ENCODE measurements around the gene PRR5L. TPM values are rescaled to one million over a fixed set of nuclear protein-coding genes. Genes with fewer than 3 reads are reported as not detected.

Gene PRR5L
- total and polyA plus RNA-seq, 2 experiments from 2014 or later, result 3.1 to 8.9 TPM

DNA sequence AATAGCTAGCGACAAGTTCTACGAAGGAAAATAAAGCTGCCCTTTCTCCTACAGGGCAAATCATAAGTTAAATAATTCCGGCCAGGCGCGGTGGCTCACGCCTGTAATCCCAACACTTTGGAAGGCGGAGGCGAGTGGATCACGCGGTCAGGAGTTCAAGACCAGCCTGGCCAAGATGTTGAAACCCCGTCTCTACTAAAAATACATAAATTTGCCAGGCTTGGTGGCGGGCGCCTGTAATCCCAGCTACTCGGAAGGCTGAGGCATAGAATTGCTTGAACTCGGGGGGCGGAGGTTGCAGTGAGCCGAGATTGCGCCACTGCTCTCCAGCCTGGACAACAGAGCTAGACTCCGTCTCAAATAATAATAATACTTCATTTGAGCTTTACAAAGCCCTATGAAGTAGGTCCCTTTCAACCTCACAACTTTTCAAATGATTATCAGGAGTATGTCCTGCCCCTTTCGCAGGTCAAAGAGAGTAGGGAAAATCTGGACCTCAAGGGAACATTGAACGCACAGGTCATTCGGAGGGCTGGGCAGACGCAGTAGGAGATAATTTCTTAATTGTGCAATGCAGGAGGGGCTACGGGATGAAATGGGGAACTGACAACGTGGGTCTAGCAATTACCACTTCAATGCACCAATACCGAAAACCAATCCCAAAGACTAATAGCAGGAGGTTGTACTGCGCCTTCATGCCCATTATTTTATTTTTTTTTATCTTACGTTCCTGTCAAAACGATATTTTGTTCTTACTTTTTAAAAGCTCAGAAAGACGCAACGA lies 7.5 kb upstream of the PRR5L start:
- no peak for DNase-seq (ENCODE audit: low spot score)
- no peaks in the 10 kb centered on the region for H3K36me3 ChIP-seq (ENCODE audit: insufficient read depth)
- peaks cover 17% of the 10 kb centered on the region for H3K27me3 ChIP-seq (ENCODE audit: insufficient read depth)
- H3K4me1 ChIP-seq (ENCODE audit: insufficient read depth), result no peaks in the 10 kb centered on the region
- peak overlapping the region; percentile 75 for H3K4me2 ChIP-seq
- no peak overlapping the region; the same call in 1 of the 2 replicates for H3K27ac ChIP-seq (ENCODE audit: low read depth)
- H2AFZ ChIP-seq, result peak overlapping the region; percentile 92
- H4K20me1 ChIP-seq (replicated peaks; ENCODE audit: insufficient read depth), result no peaks in the 10 kb centered on the region
- peaks cover 3% of the 10 kb centered on the region; the same call in 1 of the 2 replicates for H3K79me2 ChIP-seq (replicated peaks; ENCODE audit: insufficient read depth)
- no peak for ATAC-seq
- peak overlapping the region; percentile 93 for H3K4me3 Mint-ChIP-seq
- peaks cover 9% of the 10 kb centered on the region for H3K27me3 Mint-ChIP-seq (ENCODE audit: insufficient read depth, low read depth, poor library complexity)
- H3K9me2 ChIP-seq (ENCODE audit: insufficient read depth), result no peaks in the 10 kb centered on the region
- H3K27ac Mint-ChIP-seq, result peak overlapping the region; percentile 95
- peaks cover 5% of the 10 kb centered on the region; the same call in 2 of the 3 replicates for H3K4me1 Mint-ChIP-seq
- H3K9me3 Mint-ChIP-seq, result no peaks in the 10 kb centered on the region
- H3K36me3 Mint-ChIP-seq (ENCODE audit: low read depth), result no peaks in the 10 kb centered on the region
- no peaks in the 10 kb centered on the region for H3F3A ChIP-seq (replicated peaks; ENCODE audit: low read depth)
- TF ChIP-seq, protein P1, sequence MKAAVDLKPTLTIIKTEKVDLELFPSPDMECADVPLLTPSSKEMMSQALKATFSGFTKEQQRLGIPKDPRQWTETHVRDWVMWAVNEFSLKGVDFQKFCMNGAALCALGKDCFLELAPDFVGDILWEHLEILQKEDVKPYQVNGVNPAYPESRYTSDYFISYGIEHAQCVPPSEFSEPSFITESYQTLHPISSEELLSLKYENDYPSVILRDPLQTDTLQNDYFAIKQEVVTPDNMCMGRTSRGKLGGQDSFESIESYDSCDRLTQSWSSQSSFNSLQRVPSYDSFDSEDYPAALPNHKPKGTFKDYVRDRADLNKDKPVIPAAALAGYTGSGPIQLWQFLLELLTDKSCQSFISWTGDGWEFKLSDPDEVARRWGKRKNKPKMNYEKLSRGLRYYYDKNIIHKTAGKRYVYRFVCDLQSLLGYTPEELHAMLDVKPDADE (IDR thresholded peaks at IDR 0.05), result no peak
- TF ChIP-seq POLR2AphosphoS5 (IDR thresholded peaks at IDR 0.05; ENCODE audit: low read depth), result no peak
- TF ChIP-seq, protein P2, sequence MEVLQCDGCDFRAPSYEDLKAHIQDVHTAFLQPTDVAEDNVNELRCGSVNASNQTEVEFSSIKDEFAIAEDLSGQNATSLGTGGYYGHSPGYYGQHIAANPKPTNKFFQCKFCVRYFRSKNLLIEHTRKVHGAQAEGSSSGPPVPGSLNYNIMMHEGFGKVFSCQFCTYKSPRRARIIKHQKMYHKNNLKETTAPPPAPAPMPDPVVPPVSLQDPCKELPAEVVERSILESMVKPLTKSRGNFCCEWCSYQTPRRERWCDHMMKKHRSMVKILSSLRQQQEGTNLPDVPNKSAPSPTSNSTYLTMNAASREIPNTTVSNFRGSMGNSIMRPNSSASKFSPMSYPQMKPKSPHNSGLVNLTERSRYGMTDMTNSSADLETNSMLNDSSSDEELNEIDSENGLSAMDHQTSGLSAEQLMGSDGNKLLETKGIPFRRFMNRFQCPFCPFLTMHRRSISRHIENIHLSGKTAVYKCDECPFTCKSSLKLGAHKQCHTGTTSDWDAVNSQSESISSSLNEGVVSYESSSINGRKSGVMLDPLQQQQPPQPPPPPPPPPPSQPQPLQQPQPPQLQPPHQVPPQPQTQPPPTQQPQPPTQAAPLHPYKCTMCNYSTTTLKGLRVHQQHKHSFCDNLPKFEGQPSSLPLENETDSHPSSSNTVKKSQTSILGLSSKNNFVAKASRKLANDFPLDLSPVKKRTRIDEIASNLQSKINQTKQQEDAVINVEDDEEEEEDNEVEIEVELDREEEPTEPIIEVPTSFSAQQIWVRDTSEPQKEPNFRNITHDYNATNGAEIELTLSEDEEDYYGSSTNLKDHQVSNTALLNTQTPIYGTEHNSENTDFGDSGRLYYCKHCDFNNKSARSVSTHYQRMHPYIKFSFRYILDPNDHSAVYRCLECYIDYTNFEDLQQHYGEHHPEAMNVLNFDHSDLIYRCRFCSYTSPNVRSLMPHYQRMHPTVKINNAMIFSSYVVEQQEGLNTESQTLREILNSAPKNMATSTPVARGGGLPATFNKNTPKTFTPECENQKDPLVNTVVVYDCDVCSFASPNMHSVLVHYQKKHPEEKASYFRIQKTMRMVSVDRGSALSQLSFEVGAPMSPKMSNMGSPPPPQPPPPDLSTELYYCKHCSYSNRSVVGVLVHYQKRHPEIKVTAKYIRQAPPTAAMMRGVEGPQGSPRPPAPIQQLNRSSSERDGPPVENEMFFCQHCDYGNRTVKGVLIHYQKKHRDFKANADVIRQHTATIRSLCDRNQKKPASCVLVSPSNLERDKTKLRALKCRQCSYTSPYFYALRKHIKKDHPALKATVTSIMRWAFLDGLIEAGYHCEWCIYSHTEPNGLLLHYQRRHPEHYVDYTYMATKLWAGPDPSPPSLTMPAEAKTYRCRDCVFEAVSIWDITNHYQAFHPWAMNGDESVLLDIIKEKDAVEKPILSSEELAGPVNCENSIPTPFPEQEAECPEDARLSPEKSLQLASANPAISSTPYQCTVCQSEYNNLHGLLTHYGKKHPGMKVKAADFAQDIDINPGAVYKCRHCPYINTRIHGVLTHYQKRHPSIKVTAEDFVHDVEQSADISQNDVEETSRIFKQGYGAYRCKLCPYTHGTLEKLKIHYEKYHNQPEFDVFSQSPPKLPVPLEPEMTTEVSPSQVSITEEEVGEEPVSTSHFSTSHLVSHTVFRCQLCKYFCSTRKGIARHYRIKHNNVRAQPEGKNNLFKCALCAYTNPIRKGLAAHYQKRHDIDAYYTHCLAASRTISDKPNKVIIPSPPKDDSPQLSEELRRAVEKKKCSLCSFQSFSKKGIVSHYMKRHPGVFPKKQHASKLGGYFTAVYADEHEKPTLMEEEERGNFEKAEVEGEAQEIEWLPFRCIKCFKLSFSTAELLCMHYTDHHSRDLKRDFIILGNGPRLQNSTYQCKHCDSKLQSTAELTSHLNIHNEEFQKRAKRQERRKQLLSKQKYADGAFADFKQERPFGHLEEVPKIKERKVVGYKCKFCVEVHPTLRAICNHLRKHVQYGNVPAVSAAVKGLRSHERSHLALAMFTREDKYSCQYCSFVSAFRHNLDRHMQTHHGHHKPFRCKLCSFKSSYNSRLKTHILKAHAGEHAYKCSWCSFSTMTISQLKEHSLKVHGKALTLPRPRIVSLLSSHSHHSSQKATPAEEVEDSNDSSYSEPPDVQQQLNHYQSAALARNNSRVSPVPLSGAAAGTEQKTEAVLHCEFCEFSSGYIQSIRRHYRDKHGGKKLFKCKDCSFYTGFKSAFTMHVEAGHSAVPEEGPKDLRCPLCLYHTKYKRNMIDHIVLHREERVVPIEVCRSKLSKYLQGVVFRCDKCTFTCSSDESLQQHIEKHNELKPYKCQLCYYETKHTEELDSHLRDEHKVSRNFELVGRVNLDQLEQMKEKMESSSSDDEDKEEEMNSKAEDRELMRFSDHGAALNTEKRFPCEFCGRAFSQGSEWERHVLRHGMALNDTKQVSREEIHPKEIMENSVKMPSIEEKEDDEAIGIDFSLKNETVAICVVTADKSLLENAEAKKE (CRISPR knock-in tag; IDR thresholded peaks at IDR 0.05), result no peak
- no peak for TF ChIP-seq EZH2 (IDR thresholded peaks at IDR 0.05; ENCODE audit: low read depth, unreplicated experiment)
- TF ChIP-seq EZH2phosphoT487 (IDR thresholded peaks at IDR 0.05; ENCODE audit: unreplicated experiment), result no peak
- TF ChIP-seq STAT1 (IDR thresholded peaks at IDR 0.05; ENCODE audit: unreplicated experiment), result no peak
- no peak for TF ChIP-seq ZNF331 (CRISPR knock-in tag; IDR thresholded peaks at IDR 0.05; ENCODE audit: low read depth)
- TF ChIP-seq, protein P3, sequence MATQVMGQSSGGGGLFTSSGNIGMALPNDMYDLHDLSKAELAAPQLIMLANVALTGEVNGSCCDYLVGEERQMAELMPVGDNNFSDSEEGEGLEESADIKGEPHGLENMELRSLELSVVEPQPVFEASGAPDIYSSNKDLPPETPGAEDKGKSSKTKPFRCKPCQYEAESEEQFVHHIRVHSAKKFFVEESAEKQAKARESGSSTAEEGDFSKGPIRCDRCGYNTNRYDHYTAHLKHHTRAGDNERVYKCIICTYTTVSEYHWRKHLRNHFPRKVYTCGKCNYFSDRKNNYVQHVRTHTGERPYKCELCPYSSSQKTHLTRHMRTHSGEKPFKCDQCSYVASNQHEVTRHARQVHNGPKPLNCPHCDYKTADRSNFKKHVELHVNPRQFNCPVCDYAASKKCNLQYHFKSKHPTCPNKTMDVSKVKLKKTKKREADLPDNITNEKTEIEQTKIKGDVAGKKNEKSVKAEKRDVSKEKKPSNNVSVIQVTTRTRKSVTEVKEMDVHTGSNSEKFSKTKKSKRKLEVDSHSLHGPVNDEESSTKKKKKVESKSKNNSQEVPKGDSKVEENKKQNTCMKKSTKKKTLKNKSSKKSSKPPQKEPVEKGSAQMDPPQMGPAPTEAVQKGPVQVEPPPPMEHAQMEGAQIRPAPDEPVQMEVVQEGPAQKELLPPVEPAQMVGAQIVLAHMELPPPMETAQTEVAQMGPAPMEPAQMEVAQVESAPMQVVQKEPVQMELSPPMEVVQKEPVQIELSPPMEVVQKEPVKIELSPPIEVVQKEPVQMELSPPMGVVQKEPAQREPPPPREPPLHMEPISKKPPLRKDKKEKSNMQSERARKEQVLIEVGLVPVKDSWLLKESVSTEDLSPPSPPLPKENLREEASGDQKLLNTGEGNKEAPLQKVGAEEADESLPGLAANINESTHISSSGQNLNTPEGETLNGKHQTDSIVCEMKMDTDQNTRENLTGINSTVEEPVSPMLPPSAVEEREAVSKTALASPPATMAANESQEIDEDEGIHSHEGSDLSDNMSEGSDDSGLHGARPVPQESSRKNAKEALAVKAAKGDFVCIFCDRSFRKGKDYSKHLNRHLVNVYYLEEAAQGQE (IDR thresholded peaks at IDR 0.05; ENCODE audit: unreplicated experiment), result no peak
- TF ChIP-seq, protein P4, sequence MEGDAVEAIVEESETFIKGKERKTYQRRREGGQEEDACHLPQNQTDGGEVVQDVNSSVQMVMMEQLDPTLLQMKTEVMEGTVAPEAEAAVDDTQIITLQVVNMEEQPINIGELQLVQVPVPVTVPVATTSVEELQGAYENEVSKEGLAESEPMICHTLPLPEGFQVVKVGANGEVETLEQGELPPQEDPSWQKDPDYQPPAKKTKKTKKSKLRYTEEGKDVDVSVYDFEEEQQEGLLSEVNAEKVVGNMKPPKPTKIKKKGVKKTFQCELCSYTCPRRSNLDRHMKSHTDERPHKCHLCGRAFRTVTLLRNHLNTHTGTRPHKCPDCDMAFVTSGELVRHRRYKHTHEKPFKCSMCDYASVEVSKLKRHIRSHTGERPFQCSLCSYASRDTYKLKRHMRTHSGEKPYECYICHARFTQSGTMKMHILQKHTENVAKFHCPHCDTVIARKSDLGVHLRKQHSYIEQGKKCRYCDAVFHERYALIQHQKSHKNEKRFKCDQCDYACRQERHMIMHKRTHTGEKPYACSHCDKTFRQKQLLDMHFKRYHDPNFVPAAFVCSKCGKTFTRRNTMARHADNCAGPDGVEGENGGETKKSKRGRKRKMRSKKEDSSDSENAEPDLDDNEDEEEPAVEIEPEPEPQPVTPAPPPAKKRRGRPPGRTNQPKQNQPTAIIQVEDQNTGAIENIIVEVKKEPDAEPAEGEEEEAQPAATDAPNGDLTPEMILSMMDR (conservative IDR thresholded peaks at IDR 0.05; ENCODE audit: low read depth in 2 of 2), result no peak
- TF ChIP-seq ZNF114 (CRISPR knock-in tag; IDR thresholded peaks at IDR 0.05), result no peak
- TF ChIP-seq NANOG (IDR thresholded peaks at IDR 0.05; ENCODE audit: borderline replicate concordance), result no peak
- TF ChIP-seq CREB1 (CRISPR knock-in tag; IDR thresholded peaks at IDR 0.05; ENCODE audit: low read depth), result no peak
- no peak for TF ChIP-seq JUNB (IDR thresholded peaks at IDR 0.05; ENCODE audit: unreplicated experiment)
- H3K4me3 ChIP-seq, result peak overlapping the region; percentile 79

Measured in GM23338 (cell line).